ENCODE data around the gene TAS2R39. TPM values are rescaled to one million over a fixed set of nuclear protein-coding genes. Genes with fewer than 3 reads are reported as not detected.
"Not testable (repeated sequence)": the region's sequence is repeated elsewhere in the genome, so short reads cannot be mapped to it uniquely, and the experiment has no call there.

The TAS2R39 gene
- total RNA-seq, 2 donors from 2014 or later: not detected

DNA sequence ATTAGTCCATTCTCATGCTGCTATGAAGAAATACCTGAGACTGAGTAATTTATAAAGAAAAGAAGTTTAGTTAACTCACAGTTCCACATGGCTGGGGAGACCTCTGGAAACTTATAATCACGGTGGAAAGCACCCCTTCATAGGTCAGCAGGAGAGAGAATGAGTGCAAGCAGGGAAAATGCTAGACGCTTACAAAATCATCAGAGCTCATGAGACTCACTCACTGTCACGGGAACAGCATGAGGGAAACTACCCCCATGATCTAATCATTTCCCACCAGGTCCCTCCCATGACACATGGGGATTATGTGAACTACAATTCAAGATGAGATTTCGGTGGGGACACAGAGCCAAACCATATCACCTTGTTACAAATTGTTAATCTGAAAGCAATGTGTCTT is 15.8 kb downstream of the TAS2R39 start:
- Mint-ChIP-seq H3K27ac (no peak overlapping the region), H3K4me1 (no peaks in the 10 kb centered on the region), H3K9me3 (no peaks in the 10 kb centered on the region), H3K36me3 (ENCODE audit: low read depth) (no peaks in the 10 kb centered on the region), H3K4me3 (no peak overlapping the region), H3K27me3 (peaks cover 25% of the 10 kb centered on the region)
- ATAC-seq (replicated peaks): no peak

DNA sequence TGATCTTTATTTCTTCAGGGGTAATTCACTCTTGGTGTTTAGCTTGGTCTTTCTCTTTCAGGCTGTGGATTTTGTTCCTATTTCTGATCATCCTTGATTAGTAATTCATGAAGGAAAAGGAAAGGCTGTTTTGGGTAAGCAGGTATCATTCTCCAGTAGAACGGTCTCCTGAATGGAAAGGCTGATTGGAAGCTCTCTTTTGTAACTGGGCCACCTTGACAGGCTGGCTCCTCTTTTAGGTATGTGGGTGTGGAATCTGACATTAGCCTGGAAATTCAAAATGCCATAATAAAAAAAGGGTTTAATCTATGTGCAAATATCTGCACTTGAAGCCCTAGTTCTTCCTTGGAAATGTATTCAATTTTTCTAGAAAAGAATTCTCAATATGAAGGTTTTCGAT is 18.9 kb downstream of the TAS2R39 start:
- H3K36me3 Mint-ChIP-seq (ENCODE audit: low read depth): no peaks in the 10 kb centered on the region
- no peaks in the 10 kb centered on the region for H3K9me3 Mint-ChIP-seq
- no peak overlapping the region for H3K27ac Mint-ChIP-seq
- H3K4me1 Mint-ChIP-seq: peaks cover 9% of the 10 kb centered on the region
- H3K27me3 Mint-ChIP-seq: peaks cover 22% of the 10 kb centered on the region
- no peak overlapping the region for H3K4me3 Mint-ChIP-seq
- ATAC-seq (replicated peaks): no peak

DNA sequence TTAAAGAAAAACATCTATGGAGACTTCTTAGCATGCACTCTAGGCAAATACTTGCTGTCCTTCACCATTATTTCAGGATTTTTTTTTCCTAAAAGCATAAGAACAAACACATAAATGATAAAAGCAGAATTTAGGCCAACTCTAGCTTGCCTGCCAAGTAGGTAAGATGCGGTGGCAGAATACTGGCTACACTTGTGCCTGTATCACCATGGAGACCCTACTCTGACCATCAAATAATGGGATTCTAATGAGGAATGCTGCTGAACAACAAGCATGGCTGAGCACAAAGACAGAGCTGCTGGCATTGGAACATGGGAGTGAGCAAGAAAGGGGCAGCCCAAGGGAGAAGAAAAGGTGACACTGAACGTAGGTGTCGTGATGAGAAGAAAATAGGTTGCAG is 20.2 kb downstream of the TAS2R39 start:
- no peak for ATAC-seq (replicated peaks)
- Mint-ChIP-seq H3K36me3 (ENCODE audit: low read depth) (no peaks in the 10 kb centered on the region), H3K4me1 (peaks cover 9% of the 10 kb centered on the region), H3K9me3 (no peaks in the 10 kb centered on the region), H3K4me3 (no peak overlapping the region), H3K27ac (no peak overlapping the region), H3K27me3 (peaks cover 12% of the 10 kb centered on the region)

DNA sequence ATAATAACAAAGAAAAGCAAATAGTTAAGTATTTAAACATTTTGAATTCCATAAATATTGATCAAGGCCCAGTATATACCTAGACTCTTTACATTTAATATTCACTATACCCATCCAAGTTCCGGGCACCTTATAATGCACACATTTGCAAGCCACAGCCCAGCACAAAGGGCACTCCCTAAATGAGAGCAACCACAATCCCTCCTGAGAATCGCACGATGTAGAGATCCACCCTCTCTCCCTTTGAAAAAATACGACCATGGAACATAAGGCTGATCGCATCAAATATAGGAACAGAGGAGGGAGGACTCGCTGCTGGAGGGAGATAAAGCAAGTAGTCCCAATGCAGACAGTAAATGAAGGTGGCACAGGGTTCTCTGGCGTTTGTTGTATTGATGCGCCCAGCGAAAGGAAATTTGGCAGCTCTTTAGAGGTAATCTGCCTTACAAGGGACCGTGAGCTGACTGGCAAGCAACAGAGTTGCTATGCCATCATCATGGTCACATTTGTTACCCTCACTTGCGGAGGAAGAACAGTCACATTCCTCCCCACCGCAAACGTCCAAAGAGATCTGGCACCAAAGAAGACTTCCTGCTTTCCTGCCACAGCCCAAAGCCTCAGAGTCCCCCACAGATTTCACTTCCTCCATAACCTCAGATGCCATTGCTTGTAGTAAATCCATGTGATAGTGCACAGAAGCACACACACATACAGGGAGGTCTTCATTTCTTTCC is 22.5 kb downstream of the TAS2R39 start:
- H3K27ac Mint-ChIP-seq: peak overlapping the region; percentile 4
- no peaks in the 10 kb centered on the region for H3K36me3 Mint-ChIP-seq (ENCODE audit: low read depth)
- peak overlapping the region; percentile 1 for H3K4me3 Mint-ChIP-seq
- peaks cover 9% of the 10 kb centered on the region for H3K4me1 Mint-ChIP-seq
- H3K9me3 Mint-ChIP-seq: no peaks in the 10 kb centered on the region
- H3K27me3 Mint-ChIP-seq: peaks cover 4% of the 10 kb centered on the region
- ATAC-seq (replicated peaks): peak; percentile 87

DNA sequence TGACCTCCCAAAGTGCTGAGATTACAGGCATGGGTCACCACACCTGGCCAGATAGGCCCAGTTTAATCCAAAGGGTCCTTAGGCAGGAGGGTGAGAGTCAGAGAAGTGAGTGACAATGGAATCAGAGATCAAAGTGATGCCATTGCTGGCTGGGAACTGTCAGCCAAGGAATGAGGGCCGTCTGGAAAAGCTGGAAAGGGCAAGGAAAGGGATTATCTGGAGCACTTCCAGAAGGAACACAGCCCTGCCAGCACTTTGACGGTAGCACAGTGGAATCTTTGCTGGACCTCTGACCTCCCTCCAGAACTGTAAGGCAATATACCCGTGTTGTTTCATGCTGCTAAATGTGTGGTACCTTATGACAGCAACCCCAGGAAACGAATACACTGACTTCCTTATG is 27.3 kb downstream of the TAS2R39 start:
- H3K9me3 Mint-ChIP-seq: no peaks in the 10 kb centered on the region
- no peak for ATAC-seq (replicated peaks)
- H3K27me3 Mint-ChIP-seq: no peaks in the 10 kb centered on the region
- no peak overlapping the region for H3K4me3 Mint-ChIP-seq
- H3K36me3 Mint-ChIP-seq (ENCODE audit: low read depth): no peaks in the 10 kb centered on the region
- no peak overlapping the region for H3K27ac Mint-ChIP-seq
- H3K4me1 Mint-ChIP-seq: peaks cover 8% of the 10 kb centered on the region

DNA sequence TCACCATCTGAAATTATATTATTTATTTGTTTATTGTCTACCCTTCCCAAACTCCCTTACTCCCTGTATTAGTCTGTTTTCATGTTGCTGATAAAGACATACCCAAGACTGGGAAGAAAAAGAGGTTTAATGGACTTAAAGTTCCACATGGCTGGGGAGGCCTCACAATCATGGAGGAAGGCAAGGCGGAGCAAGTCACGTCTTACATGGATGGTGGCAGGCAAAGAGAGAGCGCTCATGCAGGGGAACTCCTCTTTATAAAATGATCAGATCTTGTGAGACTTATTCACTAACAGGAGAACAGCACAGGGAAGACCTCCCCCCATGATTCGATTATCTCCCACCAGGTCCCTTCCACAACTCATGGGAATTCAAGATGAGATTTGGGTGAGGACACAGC is 30.3 kb downstream of the TAS2R39 start:
- ATAC-seq (replicated peaks); H3K27me3 Mint-ChIP-seq; H3K4me1 Mint-ChIP-seq; H3K4me3 Mint-ChIP-seq; H3K9me3 Mint-ChIP-seq; H3K27ac Mint-ChIP-seq; H3K36me3 Mint-ChIP-seq (ENCODE audit: low read depth): not testable (repeated sequence)

DNA sequence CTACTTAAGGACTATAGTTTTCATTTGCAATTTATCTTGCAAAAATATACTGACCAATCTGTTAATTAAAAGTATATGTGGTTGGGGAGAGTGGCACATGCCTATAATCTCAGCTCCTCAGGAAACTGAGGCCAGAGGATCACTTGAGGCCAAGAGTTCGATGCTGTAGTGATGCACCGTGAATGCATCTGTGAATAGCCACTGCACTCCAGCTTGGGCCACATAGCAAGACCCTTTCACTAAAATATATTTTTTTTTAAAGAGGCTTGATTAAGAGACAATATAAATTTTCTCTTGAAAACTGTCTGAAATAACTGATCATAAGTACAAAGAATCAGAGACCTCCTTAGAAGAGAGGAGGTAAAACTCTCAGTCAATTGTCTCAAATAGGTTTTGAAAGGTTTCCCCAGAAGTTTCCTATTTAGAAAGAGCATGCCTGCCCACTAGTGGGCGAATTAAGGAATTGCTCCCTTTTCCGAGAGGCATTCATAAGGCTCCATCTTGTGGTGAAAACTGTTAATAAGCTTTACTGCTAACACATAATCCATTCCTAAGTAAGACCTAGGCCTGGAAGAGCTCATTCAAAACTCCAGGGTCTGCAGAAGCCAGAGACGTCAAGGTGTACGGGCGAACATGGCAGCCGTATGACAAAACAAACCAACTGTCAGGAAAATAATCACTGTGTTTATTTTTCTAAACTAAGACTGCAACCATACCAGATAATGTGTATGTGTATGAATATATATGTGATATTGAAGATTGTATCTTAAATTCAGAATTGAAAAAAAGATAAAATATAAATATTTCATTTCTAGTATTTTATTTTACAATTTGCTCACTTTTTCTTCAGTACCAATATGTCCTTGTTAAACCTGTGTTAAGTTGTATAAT is 31.8 kb downstream of the TAS2R39 start:
- Mint-ChIP-seq H3K27me3 (peaks cover 17% of the 10 kb centered on the region), H3K4me1 (no peaks in the 10 kb centered on the region), H3K36me3 (ENCODE audit: low read depth) (no peaks in the 10 kb centered on the region), H3K9me3 (no peaks in the 10 kb centered on the region), H3K4me3 (no peak overlapping the region), H3K27ac (no peak overlapping the region)
- peak; percentile 69 for ATAC-seq (replicated peaks)

DNA sequence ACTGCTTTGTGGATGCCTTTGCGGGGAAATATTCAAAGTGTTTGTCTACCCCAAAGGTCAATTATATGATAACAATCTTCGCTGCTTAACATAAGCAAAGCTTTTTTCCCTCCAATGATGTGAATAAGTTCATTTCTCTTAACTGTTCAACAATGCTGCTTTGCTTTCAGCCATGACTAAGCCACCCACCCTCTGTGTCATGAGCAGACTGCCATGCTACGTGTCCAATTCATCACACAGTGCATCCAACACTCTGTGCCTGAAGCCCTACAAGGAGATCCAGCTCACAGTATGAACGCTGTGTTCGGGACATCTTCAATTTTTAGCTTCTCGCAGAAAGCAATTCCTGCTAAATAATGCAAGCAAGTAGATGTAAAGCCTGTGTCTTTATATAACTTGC is 32.9 kb downstream of the TAS2R39 start:
- Mint-ChIP-seq H3K27me3 (peaks cover 17% of the 10 kb centered on the region), H3K27ac (no peak overlapping the region), H3K4me1 (no peaks in the 10 kb centered on the region), H3K4me3 (no peak overlapping the region), H3K9me3 (no peaks in the 10 kb centered on the region), H3K36me3 (ENCODE audit: low read depth) (no peaks in the 10 kb centered on the region)
- no peak for ATAC-seq (replicated peaks)

DNA sequence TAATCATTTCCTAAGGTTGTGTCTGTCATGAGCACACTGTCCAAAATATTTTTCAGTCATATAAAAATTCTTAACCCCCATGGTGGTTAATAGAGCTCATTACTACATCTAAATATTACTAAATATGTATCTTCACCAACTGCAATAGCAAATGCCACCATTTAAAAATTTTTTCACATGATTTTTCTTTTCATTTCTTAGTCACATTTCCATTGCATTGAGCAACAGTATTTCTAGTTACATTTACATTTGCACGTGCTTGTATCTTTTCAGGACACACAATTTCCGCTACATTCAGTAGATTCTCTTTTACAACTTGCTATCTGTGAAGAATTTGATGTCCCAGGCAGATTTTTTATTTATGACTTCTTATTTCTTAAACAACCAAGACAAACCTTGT is 33.5 kb downstream of the TAS2R39 start:
- Mint-ChIP-seq H3K27ac (no peak overlapping the region), H3K9me3 (no peaks in the 10 kb centered on the region), H3K4me3 (no peak overlapping the region), H3K36me3 (ENCODE audit: low read depth) (no peaks in the 10 kb centered on the region), H3K27me3 (peaks cover 17% of the 10 kb centered on the region), H3K4me1 (no peaks in the 10 kb centered on the region)
- no peak for ATAC-seq (replicated peaks)

DNA sequence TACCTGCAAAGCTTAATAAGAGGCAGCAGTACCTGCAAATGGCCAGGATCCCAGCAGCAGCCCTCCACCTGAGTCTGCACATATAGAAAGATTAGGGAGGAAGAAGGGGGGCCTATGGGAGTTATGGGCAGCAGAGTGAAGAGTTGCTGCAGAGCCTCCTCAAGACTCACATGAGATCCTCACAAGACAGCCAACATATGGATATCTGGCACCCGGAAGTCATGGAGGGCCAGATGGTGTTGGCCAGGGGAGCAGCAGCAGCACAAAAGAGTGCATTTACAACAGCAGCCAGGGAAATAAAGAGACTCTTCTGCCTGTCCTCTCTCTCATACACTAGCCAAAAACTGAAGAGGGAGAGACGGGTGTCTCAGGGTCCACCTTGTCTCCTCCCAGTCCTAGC is 34.6 kb downstream of the TAS2R39 start:
- H3K27me3 Mint-ChIP-seq: peaks cover 23% of the 10 kb centered on the region
- no peak for ATAC-seq (replicated peaks)
- no peaks in the 10 kb centered on the region for H3K36me3 Mint-ChIP-seq (ENCODE audit: low read depth)

DNA sequence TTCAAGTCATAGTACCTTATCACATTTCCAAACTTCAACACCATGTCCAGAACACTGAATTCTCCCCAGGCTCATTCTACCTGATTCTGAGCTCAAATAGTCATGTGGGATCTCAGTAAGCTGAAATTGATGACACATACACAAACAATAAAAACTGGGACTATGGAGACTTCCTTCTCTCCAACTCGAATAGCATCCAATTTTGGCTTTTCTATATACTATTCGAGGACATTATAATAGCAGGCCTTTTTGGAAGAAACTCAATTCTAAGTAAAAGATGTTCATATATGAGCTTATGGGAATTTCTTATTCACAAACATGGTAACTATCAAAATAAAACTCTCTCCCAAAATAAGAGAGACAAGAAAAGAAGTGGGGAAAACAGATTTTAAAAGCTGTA is 38.1 kb downstream of the TAS2R39 start:
- H3K4me3 Mint-ChIP-seq: no peak overlapping the region
- no peak overlapping the region for H3K27ac Mint-ChIP-seq
- no peaks in the 10 kb centered on the region for H3K9me3 Mint-ChIP-seq
- H3K27me3 Mint-ChIP-seq: peaks cover 33% of the 10 kb centered on the region
- no peaks in the 10 kb centered on the region for H3K4me1 Mint-ChIP-seq
- no peaks in the 10 kb centered on the region for H3K36me3 Mint-ChIP-seq (ENCODE audit: low read depth)
- ATAC-seq (replicated peaks): no peak

More for the DNA sequence above, 34.6 kb downstream of the TAS2R39 start:
- no peaks in the 10 kb centered on the region for H3K4me1 Mint-ChIP-seq
- no peaks in the 10 kb centered on the region for H3K9me3 Mint-ChIP-seq
- H3K4me3 Mint-ChIP-seq: no peak overlapping the region
- H3K27ac Mint-ChIP-seq: no peak overlapping the region

DNA sequence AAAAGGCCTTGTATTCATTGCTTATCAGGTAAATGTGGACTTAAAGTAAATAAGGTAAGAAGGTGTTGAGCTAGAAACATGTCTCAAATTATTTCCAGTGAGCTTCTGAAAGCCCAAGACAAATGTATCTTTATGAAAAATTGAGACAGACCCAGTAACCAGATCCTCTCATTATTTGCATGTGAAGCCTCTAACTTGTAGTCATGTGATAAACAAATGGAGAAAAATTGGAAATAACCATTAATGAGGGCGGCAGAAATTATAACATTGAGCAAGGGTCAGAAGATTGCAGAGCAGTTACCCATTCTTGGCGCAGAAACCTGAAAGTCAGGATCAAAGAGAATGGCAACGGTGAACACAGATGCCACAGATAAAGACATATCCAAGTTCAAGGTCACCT is 38.5 kb downstream of the TAS2R39 start, which contains the start of gene TAS2R40:
Gene TAS2R40 (plus strand): TSS at position 301 of the 400 bp plus-strand sequence. CDS start 42 bp downstream, at position 343.
- no peak within 1 kb of the TSS for H3K4me3 Mint-ChIP-seq
- no peak for ATAC-seq (replicated peaks)
- no peak within 1 kb of the TSS for H3K27ac Mint-ChIP-seq
- no peaks in the 10 kb centered on the region for H3K4me1 Mint-ChIP-seq
- no peaks in the 10 kb centered on the region for H3K36me3 Mint-ChIP-seq (ENCODE audit: low read depth)
- H3K27me3 Mint-ChIP-seq: peaks cover 32% of the 10 kb centered on the region
- no peaks in the 10 kb centered on the region for H3K9me3 Mint-ChIP-seq

DNA sequence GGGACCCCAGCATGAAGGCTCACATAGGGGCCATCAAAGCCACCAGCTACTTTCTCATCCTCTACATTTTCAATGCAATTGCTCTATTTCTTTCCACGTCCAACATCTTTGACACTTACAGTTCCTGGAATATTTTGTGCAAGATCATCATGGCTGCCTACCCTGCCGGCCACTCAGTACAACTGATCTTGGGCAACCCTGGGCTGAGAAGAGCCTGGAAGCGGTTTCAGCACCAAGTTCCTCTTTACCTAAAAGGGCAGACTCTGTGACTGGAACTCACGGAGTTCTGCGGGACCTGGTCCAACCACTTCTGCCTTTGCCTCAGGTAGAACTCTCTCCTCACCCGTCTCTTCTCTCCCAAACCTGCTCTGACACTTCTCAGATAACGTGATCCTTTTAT is 39.6 kb downstream of the TAS2R39 start:
- Mint-ChIP-seq H3K4me1 (no peaks in the 10 kb centered on the region), H3K27ac (no peak overlapping the region), H3K4me3 (no peak overlapping the region), H3K27me3 (peaks cover 27% of the 10 kb centered on the region), H3K9me3 (no peaks in the 10 kb centered on the region), H3K36me3 (ENCODE audit: low read depth) (no peaks in the 10 kb centered on the region)
- no peak for ATAC-seq (replicated peaks)

DNA sequence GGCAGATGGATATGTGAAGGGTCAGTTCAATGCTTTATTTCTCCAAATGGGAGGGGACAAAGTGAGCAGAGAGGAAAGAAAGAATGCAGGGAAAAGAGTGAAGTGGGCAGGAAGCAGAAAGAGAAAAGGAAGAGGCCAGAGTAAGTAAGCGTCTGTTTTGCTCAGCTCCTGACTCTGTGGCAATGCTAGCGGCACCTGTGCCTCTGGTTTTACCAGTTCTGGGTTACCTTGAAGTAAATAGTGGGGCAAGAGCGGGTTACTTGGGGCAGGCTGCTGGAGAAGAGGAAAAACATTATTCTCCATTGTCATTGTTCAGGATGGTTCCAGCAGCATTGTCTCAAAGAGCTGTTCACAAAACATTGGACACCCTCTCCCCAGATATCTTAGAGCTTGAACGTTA is 40.6 kb downstream of the TAS2R39 start:
- H3K9me3 Mint-ChIP-seq: no peaks in the 10 kb centered on the region
- H3K27ac Mint-ChIP-seq: no peak overlapping the region
- H3K4me1 Mint-ChIP-seq: no peaks in the 10 kb centered on the region
- no peak for ATAC-seq (replicated peaks)
- no peaks in the 10 kb centered on the region for H3K36me3 Mint-ChIP-seq (ENCODE audit: low read depth)
- peaks cover 20% of the 10 kb centered on the region for H3K27me3 Mint-ChIP-seq
- no peak overlapping the region for H3K4me3 Mint-ChIP-seq

DNA sequence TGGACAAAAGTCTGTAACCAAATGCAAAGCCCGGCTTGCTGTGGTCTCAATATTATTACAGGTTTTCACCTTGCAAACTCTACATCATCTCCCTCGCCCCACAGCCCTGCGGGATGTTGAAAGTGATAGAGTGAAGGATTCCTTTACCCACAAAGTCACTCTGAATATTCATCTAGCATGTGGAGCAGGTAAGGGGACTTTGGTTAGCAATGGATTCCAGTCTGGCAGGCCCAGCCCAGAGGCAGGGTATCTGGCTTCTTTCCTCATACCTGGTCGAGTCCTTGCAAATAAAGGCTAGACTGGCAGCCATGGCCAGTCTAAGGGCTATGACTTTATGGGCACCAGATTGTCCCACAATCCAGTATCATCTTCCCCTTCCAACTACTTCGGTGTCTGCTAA is 41.8 kb downstream of the TAS2R39 start:
- Mint-ChIP-seq H3K4me3 (no peak overlapping the region), H3K4me1 (no peaks in the 10 kb centered on the region)

More for the DNA sequence above, 41.8 kb downstream of the TAS2R39 start:
- no peak for ATAC-seq (replicated peaks)
- Mint-ChIP-seq H3K36me3 (ENCODE audit: low read depth) (no peaks in the 10 kb centered on the region), H3K9me3 (no peaks in the 10 kb centered on the region), H3K27me3 (peaks cover 16% of the 10 kb centered on the region), H3K27ac (no peak overlapping the region)
